ENCODE data around the gene CCDC40. TPM values are rescaled to one million over a fixed set of nuclear protein-coding genes. Genes with fewer than 3 reads are reported as not detected.

Gene CCDC40
- total RNA-seq, 2 donors from 2014 or later: 1.2 to 3.6 TPM

GRCh38 chr17:79996291-79996690 is 40.2 kb upstream of the CCDC40 start:
- Histone ChIP-seq H3K4me3 (no peak overlapping the region), H3K9ac (ENCODE audit: low read depth in 2 of 2, low read length in 2 of 2) (no peak overlapping the region), H3K4me1 (peaks cover 24% of the 10 kb centered on the region), H3K36me3 (no peaks in the 10 kb centered on the region), H3K27me3 (no peaks in the 10 kb centered on the region), H3K27ac (no peak overlapping the region), H3K9me3 (no peaks in the 10 kb centered on the region)
- DNase-seq: no peak
- intact Hi-C loops (cut with DNase I): no loop called here
- TF ChIP-seq, protein P1, sequence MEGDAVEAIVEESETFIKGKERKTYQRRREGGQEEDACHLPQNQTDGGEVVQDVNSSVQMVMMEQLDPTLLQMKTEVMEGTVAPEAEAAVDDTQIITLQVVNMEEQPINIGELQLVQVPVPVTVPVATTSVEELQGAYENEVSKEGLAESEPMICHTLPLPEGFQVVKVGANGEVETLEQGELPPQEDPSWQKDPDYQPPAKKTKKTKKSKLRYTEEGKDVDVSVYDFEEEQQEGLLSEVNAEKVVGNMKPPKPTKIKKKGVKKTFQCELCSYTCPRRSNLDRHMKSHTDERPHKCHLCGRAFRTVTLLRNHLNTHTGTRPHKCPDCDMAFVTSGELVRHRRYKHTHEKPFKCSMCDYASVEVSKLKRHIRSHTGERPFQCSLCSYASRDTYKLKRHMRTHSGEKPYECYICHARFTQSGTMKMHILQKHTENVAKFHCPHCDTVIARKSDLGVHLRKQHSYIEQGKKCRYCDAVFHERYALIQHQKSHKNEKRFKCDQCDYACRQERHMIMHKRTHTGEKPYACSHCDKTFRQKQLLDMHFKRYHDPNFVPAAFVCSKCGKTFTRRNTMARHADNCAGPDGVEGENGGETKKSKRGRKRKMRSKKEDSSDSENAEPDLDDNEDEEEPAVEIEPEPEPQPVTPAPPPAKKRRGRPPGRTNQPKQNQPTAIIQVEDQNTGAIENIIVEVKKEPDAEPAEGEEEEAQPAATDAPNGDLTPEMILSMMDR (IDR thresholded peaks at IDR 0.05): no peak

GRCh38 chr17:79997011-79997660 is 39.3 kb upstream of the CCDC40 start:
- Histone ChIP-seq H3K27me3 (no peaks in the 10 kb centered on the region), H3K9me3 (no peaks in the 10 kb centered on the region), H3K9ac (ENCODE audit: low read depth in 2 of 2, low read length in 2 of 2) (no peak overlapping the region), H3K4me1 (peaks cover 19% of the 10 kb centered on the region), H3K4me3 (no peak overlapping the region), H3K36me3 (no peaks in the 10 kb centered on the region), H3K27ac (no peak overlapping the region)
- intact Hi-C loops (cut with DNase I): no loop called here
- no peak for DNase-seq
- TF ChIP-seq, protein P1 (IDR thresholded peaks at IDR 0.05): no peak

DNA sequence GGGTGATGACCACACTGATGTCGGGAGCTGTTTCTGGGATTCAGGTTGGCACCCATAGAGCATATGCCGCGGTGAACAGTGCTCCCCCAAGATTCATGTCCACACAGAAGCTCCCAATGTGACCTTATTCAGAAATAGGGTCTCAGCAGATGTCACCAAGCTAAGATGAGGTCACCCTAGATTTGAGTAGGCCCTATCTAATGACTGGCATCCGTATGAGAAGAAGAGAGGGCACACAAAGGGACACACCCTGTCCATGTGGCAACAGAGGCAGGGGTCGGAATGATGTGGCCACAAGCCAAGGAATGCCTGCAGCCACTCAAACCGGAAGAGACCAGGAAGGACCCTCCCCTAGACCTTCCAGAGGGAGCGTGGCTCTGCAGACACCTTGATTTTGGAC is 36.3 kb upstream of the CCDC40 start:
- no peaks in the 10 kb centered on the region for H3K9me3 ChIP-seq
- no peak overlapping the region for H3K4me3 ChIP-seq
- H3K36me3 ChIP-seq: no peaks in the 10 kb centered on the region
- no peak overlapping the region for H3K27ac ChIP-seq
- no peak overlapping the region for H3K9ac ChIP-seq (ENCODE audit: low read depth in 2 of 2, low read length in 2 of 2)
- DNase-seq: no peak
- H3K4me1 ChIP-seq: peaks cover 7% of the 10 kb centered on the region
- TF ChIP-seq, protein P1 (IDR thresholded peaks at IDR 0.05): no peak
- no peaks in the 10 kb centered on the region for H3K27me3 ChIP-seq
- intact Hi-C loops (cut with DNase I): no loop called here

- H3K4me3 ChIP-seq: no peak overlapping the region
- no peaks in the 10 kb centered on the region for H3K27me3 ChIP-seq
- no peak overlapping the region for H3K9ac ChIP-seq (ENCODE audit: low read depth in 2 of 2, low read length in 2 of 2)
- H3K9me3 ChIP-seq: no peaks in the 10 kb centered on the region
- TF ChIP-seq, protein P1 (IDR thresholded peaks at IDR 0.05): no peak
- H3K4me1 ChIP-seq: peaks cover 11% of the 10 kb centered on the region
- H3K36me3 ChIP-seq: no peaks in the 10 kb centered on the region
- no peak for DNase-seq
- H3K27ac ChIP-seq: no peak overlapping the region
- intact Hi-C loops (cut with DNase I): no loop called here
These were observed 35.3 kb upstream of the CCDC40 start for GRCh38 chr17:80000981-80001775.

DNA sequence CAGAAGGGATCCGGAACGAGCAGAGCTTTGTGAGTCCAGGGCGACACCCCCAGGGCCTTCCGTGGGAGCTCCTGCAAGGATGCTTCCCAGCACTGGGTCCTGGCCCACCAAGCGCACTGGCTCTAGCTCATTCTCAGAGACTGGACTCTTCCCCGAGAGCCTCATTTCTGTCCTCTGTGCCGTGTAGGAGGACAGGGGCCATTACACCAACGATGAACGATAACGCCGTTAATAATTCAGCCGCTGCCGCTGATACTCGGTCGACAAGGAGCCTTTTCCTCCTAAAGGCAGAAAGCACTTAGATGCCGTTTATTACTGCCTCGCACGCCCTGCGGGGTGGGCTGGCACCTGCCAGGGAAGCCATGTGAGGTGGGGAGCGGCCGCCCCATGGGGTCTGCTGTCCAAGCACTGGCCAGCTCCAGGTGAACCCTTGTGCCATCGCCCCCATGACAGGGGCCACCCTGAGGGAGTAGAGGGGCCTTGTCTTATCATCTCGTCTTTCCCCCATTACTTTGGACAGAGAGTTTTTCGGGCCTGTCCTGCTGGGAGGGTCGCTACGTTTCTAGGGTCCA is 34.3 kb upstream of the CCDC40 start:
- Histone ChIP-seq H3K27ac (no peak overlapping the region), H3K9me3 (no peaks in the 10 kb centered on the region), H3K4me1 (peaks cover 11% of the 10 kb centered on the region), H3K4me3 (no peak overlapping the region), H3K27me3 (no peaks in the 10 kb centered on the region), H3K36me3 (no peaks in the 10 kb centered on the region), H3K9ac (ENCODE audit: low read depth in 2 of 2, low read length in 2 of 2) (no peak overlapping the region)
- TF ChIP-seq, protein P1 (IDR thresholded peaks at IDR 0.05): no peak
- intact Hi-C loops (cut with DNase I): no loop called here
- no peak for DNase-seq
